Ovary (tissue), 3 donors: ENCODE data around the gene SIK3.

Source experiments
- CTCF ChIP-seq, 3 donors: fragments of 450-650 bp in 2 of 3; fragments of 200-600 bp in 1 of 3; IDR thresholded peaks; one replicate each; pipeline versions ENCODE4 v1.5.1 to v1.8.0; 2016 to 2022; ENCODE audit warnings: antibody characterized with exemption in 3 of 3, mild to moderate bottlenecking in 1 of 3
- EP300 ChIP-seq: sonication (generic); formaldehyde crosslinking; IDR thresholded peaks from one replicate; pipeline ENCODE4 v1.6.1; 2017; ENCODE audit warnings: antibody characterized with exemption
- POLR2A ChIP-seq: fragments of 450-650 bp; IDR thresholded peaks from one replicate; pipeline ENCODE4 v1.6.1; 2017; ENCODE audit warnings: antibody characterized with exemption, mild to moderate bottlenecking, moderate library complexity
- donor health status: DM: no; HTN: no; CAD: no.

- TF ChIP-seq POLR2A (no peak), CTCF (IDR thresholded peaks at IDR 0.05) (no peak), EP300 (no peak)
These were observed 269.4 kb downstream of the SIK3 start for GRCh38 chr11:116828632-116829524.
